Measurements from ENCODE around the gene MGAT4B. TPM values are rescaled to one million over a fixed set of nuclear protein-coding genes. Genes with fewer than 3 reads are reported as not detected.
"Not testable (repeated sequence)": the region's sequence is repeated elsewhere in the genome, so short reads cannot be mapped to it uniquely, and the experiment has no call there.

The MGAT4B gene
- total RNA-seq (2014; rRNA removed; shearing (Covaris generic)), result 98.2 and 125 TPM in 2 replicates

DNA sequence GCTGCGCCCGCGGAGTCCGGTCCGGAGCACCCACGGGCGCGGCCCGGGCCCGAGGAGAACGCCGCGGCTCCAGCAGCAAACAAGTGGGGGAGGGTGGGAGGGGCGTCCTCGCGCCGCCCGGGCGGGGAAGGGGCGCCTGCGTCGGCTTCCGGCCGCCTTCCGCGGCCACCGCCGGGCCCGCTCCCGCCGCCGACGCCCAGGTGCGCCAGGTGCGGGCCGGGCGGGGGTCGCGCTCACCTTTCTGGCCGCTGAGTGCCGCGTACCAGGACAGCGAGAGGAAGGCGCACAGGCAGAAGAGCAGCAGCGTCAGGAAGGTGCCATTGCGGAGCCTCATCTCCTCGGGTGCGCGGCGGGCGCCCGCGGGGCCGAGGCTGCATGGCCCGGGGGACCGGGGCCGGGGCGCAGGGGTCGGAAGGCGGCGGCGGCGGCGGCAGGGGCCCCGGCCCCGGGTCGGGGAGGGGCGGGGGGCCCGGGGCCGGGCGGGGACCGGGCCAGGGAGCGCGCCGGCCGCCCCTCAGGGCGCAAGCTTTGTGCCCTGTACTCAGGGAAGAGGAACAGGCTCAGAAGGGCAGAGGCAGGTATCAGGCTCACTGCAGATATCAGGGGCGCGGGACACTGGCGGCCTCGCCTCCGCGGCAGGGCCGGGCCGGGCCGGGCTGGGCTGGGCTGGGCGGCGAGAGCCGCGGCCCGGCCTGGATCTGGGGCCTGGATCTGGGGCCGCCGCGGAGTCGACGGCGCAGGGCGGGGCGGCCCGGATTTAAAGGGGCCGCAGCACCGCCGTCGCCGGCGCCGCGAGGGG, at the start of gene MGAT4B:
MGAT4B (minus strand) TSS at position 617 of the 799 bp plus-strand sequence; CDS start at position 334, 283 bp downstream.
- Histone ChIP-seq H3K27ac (peak within 1 kb of the TSS; percentile 66), H3K27me3 (replicated peaks) (no peaks in the 10 kb centered on the region), H3K36me3 (peaks cover 49% of the 10 kb centered on the region), H3K4me3 (peak within 1 kb of the TSS; percentile 77), H3K4me1 (replicated peaks) (peaks cover 22% of the 10 kb centered on the region), H3K9me3 (replicated peaks) (no peaks in the 10 kb centered on the region)
- peak; percentile 60 to 77 for DNase-seq (ENCODE audit: low read depth in 1 of 2, low spot score in 2 of 2)

DNA sequence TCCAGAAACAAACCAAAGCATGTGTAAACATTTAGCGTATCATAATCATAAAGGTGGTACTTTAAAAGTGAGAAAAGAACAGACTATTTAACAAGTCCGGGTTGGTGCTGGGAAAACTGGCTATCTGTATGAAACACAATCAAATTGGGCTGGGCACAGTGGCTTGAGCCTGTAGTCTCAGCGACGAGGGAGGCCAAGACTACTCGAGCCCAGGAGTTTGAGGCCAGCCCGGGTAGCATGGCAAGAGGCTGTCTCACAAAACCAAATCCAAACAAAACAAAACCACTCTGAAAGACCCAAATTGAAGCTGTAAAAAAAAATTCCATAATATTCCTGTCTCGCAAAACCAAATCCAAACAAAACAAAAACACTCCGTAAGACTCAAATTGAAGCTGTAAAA, 47.7 kb upstream of the MGAT4B start:
- H3K4me1 ChIP-seq (replicated peaks), result 0 out of 2 replicates have a peak, but pooled peaks cover 3% of the 10 kb centered on the region
- H3K36me3 ChIP-seq, result peaks cover 34% of the 10 kb centered on the region
- H3K4me3 ChIP-seq, result no peak overlapping the region
- H3K9me3 ChIP-seq (replicated peaks), result no peaks in the 10 kb centered on the region
- H3K27me3 ChIP-seq (replicated peaks), result no peaks in the 10 kb centered on the region
- H3K27ac ChIP-seq, result no peak overlapping the region
- DNase-seq (ENCODE audit: low read depth in 1 of 2, low spot score in 2 of 2), result no peak

DNA sequence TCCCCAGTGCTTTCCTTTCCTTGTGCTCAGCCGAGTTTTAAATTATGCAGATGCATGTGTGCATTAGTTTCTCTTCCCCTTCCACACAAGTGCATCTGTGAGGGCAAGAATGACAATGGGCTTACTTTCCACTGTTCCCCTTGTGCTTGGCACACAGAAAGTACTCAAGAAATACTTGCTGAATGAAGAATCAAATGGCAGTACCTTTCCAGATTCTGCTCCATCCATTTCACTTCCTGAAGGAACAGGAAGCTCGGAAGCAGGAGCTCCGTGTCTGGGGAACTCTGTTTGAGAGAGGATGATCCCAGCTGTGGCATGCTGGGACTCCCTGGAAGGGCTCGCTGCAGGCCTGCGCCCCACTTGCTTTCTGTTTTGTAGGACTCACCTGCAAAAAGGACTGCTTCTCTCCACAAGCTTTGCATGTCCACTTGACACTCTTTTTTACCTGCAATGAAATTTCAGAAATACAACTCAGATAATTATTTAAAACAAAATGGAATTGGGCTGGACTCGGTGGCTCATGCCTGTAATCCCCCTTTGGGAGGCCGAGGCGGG, 46.4 kb upstream of the MGAT4B start:
- H3K36me3 ChIP-seq, result peaks cover 37% of the 10 kb centered on the region
- no peak overlapping the region for H3K27ac ChIP-seq
- no peak overlapping the region for H3K4me3 ChIP-seq
- H3K9me3 ChIP-seq (replicated peaks), result peaks cover 3% of the 10 kb centered on the region; the same call in 1 of the 2 replicates
- 0 out of 2 replicates have a peak, but pooled peaks cover 2% of the 10 kb centered on the region for H3K4me1 ChIP-seq (replicated peaks)
- no peaks in the 10 kb centered on the region for H3K27me3 ChIP-seq (replicated peaks)
- DNase-seq (ENCODE audit: low read depth in 1 of 2, low spot score in 2 of 2), result no peak

DNA sequence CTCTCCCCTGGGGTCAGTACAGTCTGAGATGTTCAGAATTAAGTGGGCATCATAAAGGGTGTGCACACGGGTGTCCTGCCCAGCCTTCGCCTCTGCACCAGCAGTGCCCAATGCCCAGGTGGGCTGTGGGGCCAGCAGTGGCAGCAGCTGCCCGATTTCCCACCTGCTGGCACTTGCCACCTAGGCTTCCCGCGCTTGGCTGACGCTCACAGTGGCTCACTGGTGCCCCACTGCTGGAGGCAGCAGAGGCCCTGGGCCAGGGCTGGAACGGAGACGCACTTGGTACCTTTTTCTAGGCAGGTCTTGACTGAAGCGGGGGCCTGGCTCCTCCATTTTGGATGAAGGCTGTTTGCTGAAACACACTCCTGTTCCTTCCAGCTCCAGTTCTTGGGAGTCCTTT, 35.0 kb upstream of the MGAT4B start:
- no peak overlapping the region for H3K4me3 ChIP-seq
- H3K27ac ChIP-seq, result no peak overlapping the region
- peaks cover 66% of the 10 kb centered on the region for H3K36me3 ChIP-seq
- H3K27me3 ChIP-seq (replicated peaks), result no peaks in the 10 kb centered on the region
- peaks cover 4% of the 10 kb centered on the region; the same call in 1 of the 2 replicates for H3K9me3 ChIP-seq (replicated peaks)
- H3K4me1 ChIP-seq (replicated peaks), result no peaks in the 10 kb centered on the region; the same call in 1 of the 2 replicates
- no peak for DNase-seq (ENCODE audit: low read depth in 1 of 2, low spot score in 2 of 2)

DNA sequence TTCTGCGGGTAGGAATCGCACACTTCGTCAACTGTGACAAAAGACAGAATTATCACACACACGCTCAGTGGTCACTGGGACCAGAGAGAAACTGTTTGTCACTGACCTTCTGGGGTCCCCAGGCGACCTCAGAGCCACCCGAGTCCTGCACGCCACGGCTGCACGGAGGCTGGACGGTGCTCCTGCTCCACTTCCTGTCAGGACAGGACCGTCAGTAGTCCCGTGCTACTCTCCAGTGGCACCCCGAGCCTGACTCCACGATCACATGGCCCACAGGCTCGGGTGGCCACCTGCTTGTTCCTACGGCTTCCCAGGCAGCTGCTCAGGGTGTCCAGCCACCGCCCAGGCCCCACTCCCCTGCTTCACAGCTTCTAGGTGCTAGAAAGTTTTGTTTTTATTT, 34.1 kb upstream of the MGAT4B start:
- Histone ChIP-seq H3K9me3 (replicated peaks) (peaks cover 4% of the 10 kb centered on the region; the same call in 1 of the 2 replicates), H3K27ac (no peak overlapping the region), H3K36me3 (peaks cover 69% of the 10 kb centered on the region), H3K4me1 (replicated peaks) (no peaks in the 10 kb centered on the region; the same call in 1 of the 2 replicates), H3K4me3 (no peak overlapping the region), H3K27me3 (replicated peaks) (no peaks in the 10 kb centered on the region)
- no peak for DNase-seq (ENCODE audit: low read depth in 1 of 2, low spot score in 2 of 2)

DNA sequence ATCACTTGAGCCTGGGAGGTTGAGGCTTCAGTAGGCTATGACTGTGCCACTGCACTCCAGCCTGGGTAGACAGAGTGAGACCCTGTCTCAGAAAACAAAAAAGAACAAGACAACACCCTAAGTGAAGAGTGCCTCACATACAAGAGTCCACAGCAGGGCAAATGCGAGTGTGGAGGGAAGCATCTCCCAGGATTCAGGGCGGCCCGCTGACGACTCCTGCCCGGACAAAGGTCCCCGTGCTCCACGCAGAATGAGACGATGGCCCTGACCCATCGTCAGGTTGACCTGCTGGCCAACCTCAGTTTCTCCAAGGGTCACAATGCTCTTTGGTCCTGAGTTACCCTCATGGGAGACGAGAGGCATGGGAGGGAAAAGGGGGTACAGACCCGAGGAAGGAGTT, 33.7 kb upstream of the MGAT4B start:
- peaks cover 4% of the 10 kb centered on the region; the same call in 1 of the 2 replicates for H3K9me3 ChIP-seq (replicated peaks)
- no peaks in the 10 kb centered on the region for H3K27me3 ChIP-seq (replicated peaks)
- H3K36me3 ChIP-seq, result peaks cover 70% of the 10 kb centered on the region
- H3K27ac ChIP-seq, result no peak overlapping the region
- DNase-seq (ENCODE audit: low read depth in 1 of 2, low spot score in 2 of 2), result no peak
- no peaks in the 10 kb centered on the region; the same call in 1 of the 2 replicates for H3K4me1 ChIP-seq (replicated peaks)
- no peak overlapping the region for H3K4me3 ChIP-seq

DNA sequence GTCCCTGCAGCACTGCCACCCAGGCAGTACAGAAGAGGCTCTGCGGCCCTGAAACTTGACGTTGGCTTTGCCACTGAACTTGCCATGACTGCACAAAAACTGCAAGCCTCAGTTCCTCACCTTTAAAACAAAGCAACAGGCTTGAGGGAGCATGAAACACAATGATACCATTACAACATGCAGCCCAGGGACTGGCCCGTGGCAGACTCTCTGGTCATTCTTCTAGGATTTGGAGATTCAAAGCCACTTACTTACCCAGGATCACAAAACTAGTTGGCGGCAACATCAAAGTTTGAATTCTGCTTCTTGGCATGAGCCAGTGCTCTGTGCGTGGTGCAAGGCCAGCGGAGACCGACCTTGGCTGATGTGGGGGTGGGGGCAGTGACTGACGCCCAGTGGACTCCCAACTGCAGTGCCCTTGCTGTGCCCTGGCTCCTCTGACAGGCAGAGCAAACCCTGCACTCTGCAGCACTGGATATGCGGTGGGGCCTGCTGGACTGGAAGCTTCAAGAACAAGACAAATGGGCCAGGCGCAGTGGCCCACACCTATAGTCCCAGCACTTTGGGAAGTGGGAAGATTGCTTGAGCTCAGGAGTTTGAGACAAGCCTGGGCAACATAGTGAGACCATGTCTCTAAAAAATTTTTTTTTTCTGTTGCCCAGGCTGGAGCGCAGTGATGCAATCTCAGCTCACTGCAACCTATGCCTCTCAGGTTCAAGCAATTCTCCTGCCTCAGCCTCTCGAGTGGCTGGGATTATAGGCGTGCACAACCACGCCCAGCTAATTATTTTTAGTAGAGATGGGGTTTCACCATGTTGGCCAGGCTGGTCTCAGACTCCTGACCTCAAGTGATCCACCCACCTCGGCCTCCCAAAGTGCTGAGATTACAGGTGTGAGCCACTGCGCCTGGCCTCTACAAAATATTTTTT, 32.9 kb upstream of the MGAT4B start:
- no peak for DNase-seq (ENCODE audit: low read depth in 1 of 2, low spot score in 2 of 2)
- Histone ChIP-seq H3K27ac (no peak overlapping the region), H3K9me3 (replicated peaks) (0 out of 2 replicates have a peak, but pooled peaks cover 2% of the 10 kb centered on the region), H3K27me3 (replicated peaks) (no peaks in the 10 kb centered on the region), H3K4me1 (replicated peaks) (no peaks in the 10 kb centered on the region; the same call in 1 of the 2 replicates), H3K36me3 (peaks cover 69% of the 10 kb centered on the region), H3K4me3 (no peak overlapping the region)

DNA sequence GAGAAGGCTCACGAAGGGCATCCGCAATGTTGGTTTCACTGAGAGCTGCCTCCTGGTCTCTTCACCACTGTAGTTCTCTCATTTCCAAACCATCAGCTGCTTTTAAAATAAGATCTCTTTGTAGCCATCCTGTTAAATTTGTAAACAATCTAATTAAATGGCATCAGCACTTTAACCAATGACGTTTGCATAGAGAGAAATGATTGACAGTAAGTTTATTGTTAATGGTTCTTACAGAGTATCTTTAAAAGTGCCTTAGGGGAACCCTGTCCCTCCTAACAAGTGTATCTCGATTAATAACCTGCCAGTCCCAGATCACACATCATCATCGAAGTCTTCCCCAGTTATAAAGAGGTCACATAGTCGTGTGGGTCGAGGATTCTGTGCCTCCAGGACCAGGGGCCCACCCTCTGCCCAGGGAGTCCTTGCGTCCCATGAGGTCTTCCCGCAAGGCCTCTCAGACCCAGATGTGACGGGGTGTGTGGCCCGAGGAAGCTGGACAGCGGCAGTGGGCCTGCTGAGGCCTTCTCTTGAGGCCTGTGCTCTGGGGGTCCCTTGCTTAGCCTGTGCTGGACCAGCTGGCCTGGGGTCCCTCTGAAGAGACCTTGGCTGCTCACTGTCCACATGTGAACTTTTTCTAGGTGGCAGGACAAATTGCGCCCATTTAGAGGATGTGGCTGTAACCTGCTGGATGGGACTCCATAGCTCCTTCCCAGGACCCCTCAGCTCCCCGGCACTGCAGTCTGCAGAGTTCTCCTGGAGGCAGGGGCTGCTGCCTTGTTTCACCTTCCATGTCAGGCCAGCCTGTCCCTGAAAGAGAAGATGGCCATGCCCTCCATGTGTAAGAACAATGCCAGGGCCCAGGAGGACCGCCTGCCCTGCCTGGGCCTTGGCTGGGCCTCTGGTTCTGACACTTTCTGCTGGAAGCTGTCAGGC, 30.7 kb upstream of the MGAT4B start:
- DNase-seq (ENCODE audit: low read depth in 1 of 2, low spot score in 2 of 2), result no peak
- no peak overlapping the region for H3K4me3 ChIP-seq
- no peaks in the 10 kb centered on the region for H3K9me3 ChIP-seq (replicated peaks)
- peaks cover 82% of the 10 kb centered on the region for H3K36me3 ChIP-seq
- H3K27me3 ChIP-seq (replicated peaks), result no peaks in the 10 kb centered on the region
- no peak overlapping the region for H3K27ac ChIP-seq
- no peaks in the 10 kb centered on the region; the same call in 1 of the 2 replicates for H3K4me1 ChIP-seq (replicated peaks)

DNA sequence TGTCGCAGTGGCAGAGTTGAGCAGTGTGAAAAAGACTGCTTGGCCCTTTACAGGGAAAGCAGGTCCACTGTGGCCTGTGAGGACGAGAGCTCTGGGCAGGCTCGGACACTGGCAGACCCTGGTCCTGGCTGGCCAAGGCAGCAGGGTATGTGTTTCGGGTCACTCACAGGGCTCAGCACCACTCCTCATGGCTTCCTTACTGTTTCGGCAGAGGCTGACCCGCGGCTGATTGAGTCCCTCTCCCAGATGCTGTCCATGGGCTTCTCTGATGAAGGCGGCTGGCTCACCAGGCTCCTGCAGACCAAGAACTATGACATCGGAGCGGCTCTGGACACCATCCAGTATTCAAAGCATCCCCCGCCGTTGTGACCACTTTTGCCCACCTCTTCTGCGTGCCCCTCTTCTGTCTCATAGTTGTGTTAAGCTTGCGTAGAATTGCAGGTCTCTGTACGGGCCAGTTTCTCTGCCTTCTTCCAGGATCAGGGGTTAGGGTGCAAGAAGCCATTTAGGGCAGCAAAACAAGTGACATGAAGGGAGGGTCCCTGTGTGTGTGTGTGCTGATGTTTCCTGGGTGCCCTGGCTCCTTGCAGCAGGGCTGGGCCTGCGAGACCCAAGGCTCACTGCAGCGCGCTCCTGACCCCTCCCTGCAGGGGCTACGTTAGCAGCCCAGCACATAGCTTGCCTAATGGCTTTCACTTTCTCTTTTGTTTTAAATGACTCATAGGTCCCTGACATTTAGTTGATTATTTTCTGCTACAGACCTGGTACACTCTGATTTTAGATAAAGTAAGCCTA, 29.8 kb upstream of the MGAT4B start:
- H3K27me3 ChIP-seq (replicated peaks), result no peaks in the 10 kb centered on the region
- no peak overlapping the region for H3K27ac ChIP-seq
- H3K4me3 ChIP-seq, result no peak overlapping the region
- H3K4me1 ChIP-seq (replicated peaks), result no peaks in the 10 kb centered on the region; the same call in 1 of the 2 replicates
- peaks cover 88% of the 10 kb centered on the region for H3K36me3 ChIP-seq
- peak in 1 of 2 experiments; percentile 30 for DNase-seq (ENCODE audit: low read depth in 1 of 2, low spot score in 2 of 2)
- H3K9me3 ChIP-seq (replicated peaks), result no peaks in the 10 kb centered on the region

DNA sequence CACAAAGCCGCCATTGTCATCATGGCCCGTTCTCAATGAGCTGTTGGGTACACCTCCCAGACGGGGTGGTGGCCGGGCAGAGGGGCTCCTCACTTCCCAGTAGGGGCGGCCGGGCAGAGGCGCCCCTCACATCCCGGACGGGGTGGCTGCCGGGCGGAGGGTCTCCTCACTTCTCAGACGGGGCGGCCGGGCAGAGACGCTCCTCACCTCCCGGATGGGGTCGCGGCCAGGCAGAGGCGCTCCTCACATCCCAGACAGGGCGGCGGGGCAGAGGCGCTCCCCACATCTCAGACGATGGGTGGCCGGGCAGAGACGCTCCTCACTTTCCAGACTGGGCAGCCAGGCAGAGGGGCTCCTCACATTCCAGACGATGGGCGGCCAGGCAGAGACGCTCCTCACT, 28.2 kb upstream of the MGAT4B start:
- H3K36me3 ChIP-seq, result peaks cover 88% of the 10 kb centered on the region
- not testable (repeated sequence) for DNase-seq (ENCODE audit: low read depth in 1 of 2, low spot score in 2 of 2); H3K9me3 ChIP-seq (replicated peaks)

DNA sequence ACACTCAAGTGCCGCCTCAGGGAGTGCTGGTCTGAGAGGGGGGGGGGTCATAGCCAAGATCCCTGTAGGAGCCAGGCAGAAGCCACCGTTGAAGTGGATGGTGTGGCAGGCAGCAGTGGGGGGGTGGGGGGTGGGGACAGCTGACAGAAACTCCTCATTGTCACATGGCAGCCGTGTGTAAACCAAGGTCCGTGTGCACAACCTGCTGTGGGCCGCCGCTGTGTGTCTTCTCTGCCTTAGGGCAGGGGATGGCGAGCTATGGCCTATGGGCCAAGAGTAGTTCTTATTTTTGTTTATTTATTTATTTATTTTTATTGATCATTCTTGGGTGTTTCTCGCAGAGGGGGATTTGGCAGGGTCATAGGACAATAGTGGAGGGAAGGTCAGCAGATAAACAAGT, 27.5 kb upstream of the MGAT4B start:
- no peak for DNase-seq (ENCODE audit: low read depth in 1 of 2, low spot score in 2 of 2)
- H3K36me3 ChIP-seq, result peaks cover 89% of the 10 kb centered on the region
- H3K27me3 ChIP-seq (replicated peaks), result no peaks in the 10 kb centered on the region
- H3K4me3 ChIP-seq, result no peak overlapping the region
- no peak overlapping the region for H3K27ac ChIP-seq
- no peaks in the 10 kb centered on the region for H3K9me3 ChIP-seq (replicated peaks)
- no peaks in the 10 kb centered on the region; the same call in 1 of the 2 replicates for H3K4me1 ChIP-seq (replicated peaks)

More for the DNA sequence above, 28.2 kb upstream of the MGAT4B start:
- H3K4me3 ChIP-seq; H3K4me1 ChIP-seq (replicated peaks); H3K27ac ChIP-seq; H3K27me3 ChIP-seq (replicated peaks): not testable (repeated sequence)

DNA sequence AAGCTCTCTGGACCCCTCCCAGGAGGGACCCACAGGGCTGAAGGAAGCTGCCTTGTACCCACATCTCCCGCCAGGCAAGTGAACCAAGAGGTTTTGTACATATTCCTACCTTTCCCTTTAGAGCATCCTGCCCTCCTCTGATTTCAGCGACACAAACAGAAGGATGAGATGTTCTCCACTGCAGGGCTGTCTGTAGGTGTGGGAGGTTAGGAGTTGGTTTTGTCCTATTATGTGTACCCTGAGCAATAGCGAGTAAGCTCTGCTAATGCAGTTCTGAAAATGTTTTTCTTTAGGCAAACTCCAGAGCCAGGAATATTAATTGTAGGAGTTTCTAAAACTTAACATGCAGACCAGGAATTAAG, 27.0 kb upstream of the MGAT4B start:
- no peaks in the 10 kb centered on the region for H3K9me3 ChIP-seq (replicated peaks)
- H3K27ac ChIP-seq, result no peak overlapping the region
- H3K4me1 ChIP-seq (replicated peaks), result no peaks in the 10 kb centered on the region; the same call in 1 of the 2 replicates
- H3K36me3 ChIP-seq, result peaks cover 89% of the 10 kb centered on the region
- H3K4me3 ChIP-seq, result no peak overlapping the region
- DNase-seq (ENCODE audit: low read depth in 1 of 2, low spot score in 2 of 2), result no peak
- no peaks in the 10 kb centered on the region for H3K27me3 ChIP-seq (replicated peaks)
